Neural progenitor cell (in vitro differentiated cells): ENCODE measurements around the gene TIGD2. TPM values are rescaled to one million over a fixed set of nuclear protein-coding genes. Genes with fewer than 3 reads are reported as not detected.

Source experiments
- DNase-seq: peaks from one replicate; pipeline ENCODE4 v3.0.0-alpha.2; 2016; ENCODE audit warnings: low spot score
- H2AFZ ChIP-seq: fragments of 200-600 bp; sonication (generic); replicated peaks from 2 replicates; pipeline ENCODE4 v1.6.1; 2016; ENCODE audit warnings: antibody characterized with exemption
- H3F3A ChIP-seq: fragments of 200-600 bp; sonication (generic); 2 replicates; pipeline ENCODE4 v1.6.1; 2016; ENCODE audit warnings: antibody characterized with exemption, low read depth
- H3K27ac ChIP-seq: fragments of 200-600 bp; sonication (generic); 2 replicates; pipeline ENCODE4 v1.5.1; 2016; ENCODE audit warnings: mild to moderate bottlenecking
- H3K27me3 ChIP-seq: fragments of 200-600 bp; sonication (generic); 2 replicates; pipeline ENCODE4 v1.6.1; 2016; ENCODE audit warnings: mild to moderate bottlenecking, moderate library complexity
- H3K36me3 ChIP-seq: fragments of 200-600 bp; sonication (generic); 2 replicates; pipeline ENCODE4 v1.5.1; 2016
- H3K4me1 ChIP-seq: fragments of 200-600 bp; sonication (generic); 2 replicates; pipeline ENCODE4 v1.6.1; 2016; ENCODE audit warnings: mixed run types
- H3K4me2 ChIP-seq: fragments of 200-600 bp; sonication (generic); 2 replicates; pipeline ENCODE4 v1.6.1; 2016
- H3K4me3 ChIP-seq: fragments of 200-600 bp; sonication (generic); 2 replicates; pipeline ENCODE4 v1.5.1; 2016
- H3K79me2 ChIP-seq: fragments of 200-600 bp; sonication (generic); 2 replicates; pipeline ENCODE4 v1.6.1; 2016; ENCODE audit warnings: low read depth
- H3K9ac ChIP-seq: fragments of 200-600 bp; sonication (generic); 2 replicates; pipeline ENCODE4 v1.6.1; 2016
- H3K9me3 ChIP-seq: fragments of 200-600 bp; sonication (generic); 2 replicates; pipeline ENCODE4 v1.5.1; 2016; ENCODE audit warnings: low read depth
- H4K20me1 ChIP-seq: fragments of 200-600 bp; sonication (generic); 2 replicates; pipeline ENCODE4 v1.6.1; 2016; ENCODE audit warnings: low read depth
- H3K27ac Mint-ChIP-seq: 3 replicates; pipeline ENCODE4 v1.8.0; 2021; ENCODE audit warnings: mixed read lengths
- H3K27me3 Mint-ChIP-seq: 2 replicates; pipeline ENCODE4 v1.8.0; 2022; ENCODE audit warnings: low read depth, mild to moderate bottlenecking, inconsistent platforms, moderate library complexity, mixed read lengths; ENCODE audit not compliant: insufficient read depth
- H3K36me3 Mint-ChIP-seq: 3 replicates; pipeline ENCODE4 v1.8.0; 2021; ENCODE audit warnings: mixed read lengths
- H3K4me1 Mint-ChIP-seq: 3 replicates; pipeline ENCODE4 v1.8.0; 2021; ENCODE audit warnings: mixed read lengths
- H3K4me3 Mint-ChIP-seq: 3 replicates; pipeline ENCODE4 v1.8.0; 2021; ENCODE audit warnings: mild to moderate bottlenecking, moderate library complexity, mixed read lengths
- H3K9me3 Mint-ChIP-seq: 3 replicates; pipeline ENCODE4 v1.8.0; 2020; ENCODE audit warnings: mixed read lengths
- CTCF ChIP-seq: fragments of 200-600 bp; sonication (generic); IDR thresholded peaks from 2 replicates; pipeline ENCODE4 v1.5.1; 2017; ENCODE audit warnings: antibody characterized with exemption, mild to moderate bottlenecking
- EZH2 ChIP-seq: fragments of 200-600 bp; sonication (generic); IDR thresholded peaks from 2 replicates; pipeline ENCODE4 v1.6.1; 2017; ENCODE audit warnings: antibody characterized with exemption, mild to moderate bottlenecking, moderate library complexity
- EZH2phosphoT487 ChIP-seq: fragments of 200-600 bp; sonication (generic); IDR thresholded peaks from 2 replicates; pipeline ENCODE4 v1.6.1; 2017; ENCODE audit warnings: antibody characterized with exemption
- total RNA-seq: library from RNA; depleted of rRNA; stranded (reverse); fragments of >200 nt; gene quantifications from 2 replicates; pipeline ENCODE4 v1.2.3, GENCODE V29; 2015; ENCODE audit warnings: low replicate concordance

The TIGD2 gene
- total RNA-seq, 1 donor from 2014 or later = 28.1 TPM

- no peaks in the 10 kb centered on the region for H3K36me3 ChIP-seq
- H3F3A ChIP-seq = no peaks in the 10 kb centered on the region
- no peak overlapping the region for H3K4me3 ChIP-seq
- Mint-ChIP-seq H3K4me3 (no peak overlapping the region), H3K27ac (no peak overlapping the region), H3K4me1 (peaks cover 8% of the 10 kb centered on the region), H3K36me3 (peaks cover 6% of the 10 kb centered on the region), H3K27me3 (peaks cover 2% of the 10 kb centered on the region), H3K9me3 (peaks cover 5% of the 10 kb centered on the region)
- no peaks in the 10 kb centered on the region for H3K27me3 ChIP-seq
- H4K20me1 ChIP-seq = no peaks in the 10 kb centered on the region
- no peak for DNase-seq
- no peak for TF ChIP-seq EZH2
- no peak for TF ChIP-seq EZH2phosphoT487
- no peak for TF ChIP-seq CTCF
- H3K4me1 ChIP-seq = no peaks in the 10 kb centered on the region
- H2AFZ ChIP-seq = no peak overlapping the region
- H3K79me2 ChIP-seq = no peaks in the 10 kb centered on the region
- no peak overlapping the region for H3K4me2 ChIP-seq
- H3K27ac ChIP-seq = no peak overlapping the region
- no peak overlapping the region for H3K9ac ChIP-seq
- H3K9me3 ChIP-seq = no peaks in the 10 kb centered on the region
Measured at GRCh38 chr4:89125901-89126782, 14.8 kb downstream of the TIGD2 start.

- Histone ChIP-seq H3K4me1 (no peaks in the 10 kb centered on the region), H3K9me3 (no peaks in the 10 kb centered on the region), H3K4me2 (no peak overlapping the region), H4K20me1 (no peaks in the 10 kb centered on the region), H3K36me3 (no peaks in the 10 kb centered on the region), H2AFZ (no peak overlapping the region), H3K27me3 (no peaks in the 10 kb centered on the region), H3K79me2 (no peaks in the 10 kb centered on the region), H3K9ac (no peak overlapping the region), H3K4me3 (no peak overlapping the region), H3K27ac (no peak overlapping the region), H3F3A (no peaks in the 10 kb centered on the region)
- DNase-seq = no peak
- no peaks in the 10 kb centered on the region for H3K9me3 Mint-ChIP-seq
- TF ChIP-seq EZH2 (no peak), CTCF (no peak), EZH2phosphoT487 (no peak)
- no peak overlapping the region for H3K4me3 Mint-ChIP-seq
- H3K36me3 Mint-ChIP-seq = no peaks in the 10 kb centered on the region
- H3K27ac Mint-ChIP-seq = no peak overlapping the region
- H3K4me1 Mint-ChIP-seq = peaks cover 5% of the 10 kb centered on the region
- no peaks in the 10 kb centered on the region for H3K27me3 Mint-ChIP-seq
Measured at GRCh38 chr4:89129080-89129640, 17.8 kb downstream of the TIGD2 start.

- H2AFZ ChIP-seq = no peak overlapping the region
- H3K4me3 Mint-ChIP-seq = no peak overlapping the region
- H3K9me3 Mint-ChIP-seq = no peaks in the 10 kb centered on the region
- no peaks in the 10 kb centered on the region for H3K4me1 ChIP-seq
- H3K79me2 ChIP-seq = no peaks in the 10 kb centered on the region
- H4K20me1 ChIP-seq = no peaks in the 10 kb centered on the region
- H3K4me2 ChIP-seq = no peak overlapping the region
- DNase-seq = no peak
- TF ChIP-seq EZH2phosphoT487 = no peak
- TF ChIP-seq EZH2 = no peak
- TF ChIP-seq CTCF = no peak
- H3K36me3 ChIP-seq = no peaks in the 10 kb centered on the region
- no peaks in the 10 kb centered on the region for H3K4me1 Mint-ChIP-seq
- H3K4me3 ChIP-seq = no peak overlapping the region
- no peak overlapping the region for H3K9ac ChIP-seq
- no peaks in the 10 kb centered on the region for H3F3A ChIP-seq
- H3K27ac ChIP-seq = no peak overlapping the region
- H3K27ac Mint-ChIP-seq = no peak overlapping the region
- H3K36me3 Mint-ChIP-seq = no peaks in the 10 kb centered on the region
- H3K27me3 ChIP-seq = no peaks in the 10 kb centered on the region
- no peaks in the 10 kb centered on the region for H3K27me3 Mint-ChIP-seq
- no peaks in the 10 kb centered on the region for H3K9me3 ChIP-seq
Measured at GRCh38 chr4:89134775-89135319, 23.5 kb downstream of the TIGD2 start.
